SW 1271 (cell line): ENCODE measurements around the gene ENTPD7.
"Not testable (repeated sequence)": the region's sequence is repeated elsewhere in the genome, so short reads cannot be mapped to it uniquely, and the experiment has no call there.

Source experiments
- DNase-seq, 2 experiments: peaks; one replicate each; lab custom pipeline; 2025; lab: John Stamatoyannopoulos, UW

ENTPD7 gene

DNA sequence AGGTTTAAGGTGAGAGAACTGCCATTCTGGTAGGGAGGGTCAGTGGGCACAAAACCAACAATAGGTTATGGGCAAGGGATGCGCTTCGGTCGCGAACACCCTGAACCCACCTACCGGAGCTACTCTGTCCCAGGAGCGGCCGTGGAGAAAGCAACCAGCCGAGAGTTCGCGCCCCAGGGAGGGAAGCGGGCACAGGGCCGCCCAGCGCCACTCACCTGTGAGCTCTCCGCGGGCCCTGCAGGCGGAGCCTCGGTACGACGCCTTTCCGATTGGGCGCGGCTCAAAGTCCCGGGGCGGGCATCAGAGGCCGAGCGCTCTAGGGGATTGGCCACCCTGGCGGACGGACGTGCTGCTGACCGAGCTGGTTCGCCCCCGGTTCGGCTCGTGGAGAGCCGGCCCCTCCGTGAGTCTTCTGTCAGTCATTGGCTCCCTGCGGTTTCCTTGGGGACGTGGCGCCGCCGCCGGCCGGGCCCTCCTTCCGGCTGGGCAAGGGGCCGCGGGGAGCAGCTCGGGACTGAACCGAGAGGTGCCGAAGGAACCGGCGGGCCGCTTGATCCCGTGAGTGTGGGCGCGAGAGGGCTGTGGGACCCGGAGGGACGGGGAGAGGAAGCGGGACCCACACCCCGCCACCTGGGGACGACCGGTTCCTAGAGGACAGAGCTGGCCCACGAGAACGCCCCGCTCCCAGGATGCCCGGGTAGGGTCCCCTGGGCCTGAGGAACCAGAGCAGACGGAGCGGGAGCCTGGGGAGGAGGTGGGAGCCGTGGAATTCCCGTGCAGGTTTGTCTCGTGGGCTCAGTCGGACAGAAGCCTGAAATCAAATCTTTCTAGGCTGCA lies at the start of gene ENTPD7:
ENTPD7 (plus strand) TSS at position 479 of the 837 bp plus-strand sequence. CDS start 448 bp downstream, outside the sequence.
- DNase-seq = peak; percentile 55 to 83

- DNase-seq = no peak
Observed at GRCh38 chr10:99610221-99610620, 49.1 kb upstream of the ENTPD7 start.

GRCh38 chr10:99611326-99611725 lies 48.0 kb upstream of the ENTPD7 start:
- DNase-seq = no peak

GRCh38 chr10:99612167-99612831 lies 47.0 kb upstream of the ENTPD7 start:
- peak in 1 of 2 experiments; percentile 26 for DNase-seq

DNA sequence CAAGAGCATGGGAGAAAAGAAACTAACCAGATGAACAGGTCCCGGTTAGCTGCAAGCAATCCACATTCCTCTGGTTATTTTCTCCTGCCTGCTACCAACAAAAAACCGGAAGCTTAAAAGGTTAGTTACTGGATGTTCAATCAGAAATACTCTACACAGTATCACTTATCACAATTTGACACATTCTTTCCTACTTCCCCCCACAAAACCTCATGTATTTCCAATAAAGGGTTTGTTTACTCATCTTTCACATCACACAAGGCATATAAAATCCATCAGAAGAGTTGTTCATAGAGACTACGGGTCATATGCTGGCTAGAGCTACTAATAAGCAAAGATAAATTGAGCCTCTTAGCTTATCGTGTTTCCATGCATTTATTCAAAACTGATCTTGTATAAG lies 43.9 kb upstream of the ENTPD7 start:
- no peak for DNase-seq

DNA sequence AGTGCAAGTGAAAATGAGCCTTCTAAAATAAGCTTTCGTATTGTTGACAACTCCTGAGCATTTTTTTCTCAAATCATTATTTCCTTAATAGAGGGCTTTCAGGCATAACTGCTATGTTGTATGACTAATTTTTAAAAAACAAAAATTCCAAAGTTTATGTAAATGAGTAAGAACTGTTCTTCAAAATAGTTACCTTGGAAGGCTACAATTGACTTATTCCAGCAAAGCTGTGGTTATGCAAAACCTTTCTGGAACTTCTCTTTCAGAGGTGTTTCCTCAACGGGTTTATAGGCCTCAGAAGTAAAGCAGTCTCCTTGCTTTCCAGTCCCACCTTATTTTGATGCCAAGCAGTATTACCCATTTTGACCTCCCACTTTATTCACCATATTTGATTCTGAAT lies 41.6 kb upstream of the ENTPD7 start:
- DNase-seq = no peak

GRCh38 chr10:99619090-99619800 lies 40.1 kb upstream of the ENTPD7 start:
- no peak for DNase-seq

GRCh38 chr10:99619851-99620710 lies 39.2 kb upstream of the ENTPD7 start, which contains the start of gene SLC25A28:
SLC25A28 (minus strand) TSS chr10:99620439; CDS start chr10:99620335, 104 bp downstream.
- peak; percentile 87 to 97 for DNase-seq

- DNase-seq = peak; percentile 70 to 87
Observed at GRCh38 chr10:99620711-99621453, 38.4 kb upstream of the ENTPD7 start.

DNA sequence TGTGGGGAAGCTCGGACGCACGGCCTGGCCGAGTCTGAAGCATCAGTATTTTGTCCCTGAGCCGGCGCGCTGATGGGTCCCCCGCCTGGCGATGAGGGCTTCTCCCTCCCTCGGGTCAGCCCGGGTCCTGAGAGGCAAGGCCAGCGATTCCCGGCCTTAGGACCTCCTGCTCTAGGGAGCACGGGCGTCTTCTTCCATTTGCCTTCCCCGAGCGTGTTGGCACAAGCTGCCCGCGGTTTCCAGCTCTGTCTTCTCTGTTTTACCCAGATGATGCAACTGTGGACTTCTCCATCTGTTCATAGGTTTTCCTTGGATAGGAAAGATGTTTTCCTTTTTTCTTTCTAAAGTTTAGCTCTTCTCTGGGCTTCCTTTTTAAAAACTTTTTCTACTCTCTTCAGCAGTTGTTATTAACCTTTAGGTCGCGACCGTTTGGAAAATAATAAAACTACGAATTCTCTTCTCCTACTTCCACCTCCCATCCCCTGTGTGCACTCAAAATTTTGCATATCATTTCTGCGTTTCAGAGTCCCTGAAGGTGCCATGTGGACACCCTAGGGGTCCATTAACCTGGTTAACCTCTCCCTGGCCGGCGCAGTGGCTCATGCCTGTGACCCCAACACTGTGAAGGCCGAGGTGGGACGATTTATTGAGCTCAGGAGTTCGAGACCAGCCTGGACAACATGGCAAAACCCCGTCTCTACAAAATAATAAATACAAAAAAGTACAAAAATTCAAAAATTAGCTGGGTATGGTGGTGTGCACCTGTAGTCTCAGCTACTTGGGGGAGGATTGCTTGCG lies 37.7 kb upstream of the ENTPD7 start:
- DNase-seq = peak in 1 of 2 experiments; percentile 8

DNA sequence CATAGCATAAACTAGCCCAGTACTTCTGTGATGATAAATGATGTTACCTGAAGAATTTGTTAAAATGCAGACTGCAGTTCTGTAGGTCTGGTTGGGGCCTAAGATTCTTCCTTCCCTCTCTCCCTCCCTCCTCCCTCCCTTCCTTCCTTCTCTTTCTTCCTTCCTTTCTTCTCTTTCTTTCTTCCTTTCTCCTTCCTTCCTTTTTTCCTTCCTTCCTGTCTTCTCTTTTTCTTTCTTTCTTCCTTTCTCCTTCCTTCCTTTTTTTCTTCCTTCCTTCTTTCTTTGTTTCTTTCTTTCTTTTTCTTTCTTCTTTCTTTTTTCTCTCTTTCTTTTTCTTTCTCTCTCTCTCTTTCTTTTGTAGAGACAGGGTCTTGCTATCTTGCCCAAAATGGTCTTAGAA lies 35.4 kb upstream of the ENTPD7 start:
- DNase-seq = no peak

DNA sequence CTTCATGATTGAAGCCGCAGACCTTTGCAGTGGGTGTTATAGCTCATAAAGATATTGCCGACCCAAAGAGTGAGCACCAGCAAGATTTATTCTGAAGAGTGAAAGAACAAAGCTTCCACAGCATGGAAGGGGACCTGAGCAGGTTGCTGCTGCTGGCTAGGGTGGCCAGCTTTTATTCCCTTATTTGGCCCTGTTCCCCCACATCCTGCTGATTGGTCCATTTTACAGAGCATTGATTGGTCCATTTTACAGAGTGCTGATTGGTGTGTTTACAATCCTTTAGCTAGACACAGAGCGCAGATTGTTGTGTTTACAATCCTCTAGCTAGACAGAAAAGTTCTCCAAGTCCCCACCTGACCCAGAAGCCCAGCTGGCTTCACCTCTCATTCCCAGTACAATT lies 34.2 kb upstream of the ENTPD7 start:
- not testable (repeated sequence) for DNase-seq

DNA sequence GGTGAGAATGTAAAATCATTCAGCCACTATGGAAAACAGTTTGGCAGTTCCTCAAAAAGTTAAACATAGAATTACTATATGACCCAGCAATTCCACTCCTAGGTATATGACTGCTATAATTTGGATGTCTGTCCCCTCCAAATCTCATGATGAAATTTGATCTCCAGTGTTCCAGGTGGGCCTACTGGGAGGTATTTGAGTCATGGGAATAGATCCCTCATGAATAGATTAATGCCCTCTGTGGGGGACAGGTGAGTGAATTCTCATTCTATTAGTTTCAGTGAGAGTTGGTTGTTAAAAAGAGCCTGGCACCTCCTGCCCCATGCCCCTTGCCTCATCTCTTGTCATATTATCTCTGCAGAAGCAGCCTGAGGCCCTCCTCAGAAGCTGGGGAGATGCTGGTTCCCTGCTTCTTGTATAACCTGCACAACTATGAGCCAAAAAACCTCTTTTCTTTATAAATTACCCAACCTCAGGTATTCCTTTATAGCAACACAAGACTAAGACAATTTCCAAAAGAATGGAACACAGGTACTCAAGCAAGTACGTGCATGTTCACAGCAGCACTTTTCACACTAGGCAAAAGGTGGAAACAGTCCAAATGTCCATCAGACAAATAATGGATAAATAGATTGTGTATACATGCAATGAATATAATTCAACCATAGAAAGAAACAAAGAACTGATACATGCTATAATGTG lies 30.2 kb upstream of the ENTPD7 start:
- DNase-seq = no peak

DNA sequence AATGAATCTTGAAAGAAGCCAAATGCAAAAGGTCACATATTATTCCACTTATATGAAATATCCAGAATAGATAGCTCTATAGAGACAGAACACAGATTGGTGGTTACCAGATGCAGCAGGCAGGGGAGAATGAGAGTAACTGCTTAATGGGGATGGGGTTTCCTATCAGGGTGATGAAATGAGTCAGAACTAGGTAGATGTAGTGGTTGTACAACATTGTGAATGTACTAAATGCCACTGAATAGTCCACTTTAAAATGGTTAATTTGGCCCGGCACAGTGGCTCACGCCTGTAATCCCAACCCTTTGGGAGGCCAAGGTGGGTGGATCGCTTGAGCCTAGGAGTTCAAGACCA lies 29.7 kb upstream of the ENTPD7 start:
- DNase-seq = no peak

DNA sequence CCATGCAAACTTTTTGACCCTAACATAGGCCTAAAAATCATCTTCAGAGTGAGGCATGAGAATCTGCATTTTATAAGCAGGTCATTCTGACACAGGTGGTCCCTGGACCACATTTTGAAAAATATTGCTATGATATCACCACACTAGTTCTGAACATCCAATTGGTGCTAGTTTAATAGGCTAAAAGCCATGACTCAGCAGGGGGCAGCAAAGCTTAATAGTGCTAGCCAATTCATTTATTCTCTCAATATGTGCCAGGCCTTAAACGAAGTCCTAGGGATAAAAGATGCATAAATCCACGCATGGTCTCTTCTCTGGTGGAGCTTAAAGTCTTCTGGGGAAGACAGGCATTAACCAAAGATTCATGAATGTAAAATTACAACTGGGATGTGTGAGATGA lies 28.9 kb upstream of the ENTPD7 start:
- no peak for DNase-seq

DNA sequence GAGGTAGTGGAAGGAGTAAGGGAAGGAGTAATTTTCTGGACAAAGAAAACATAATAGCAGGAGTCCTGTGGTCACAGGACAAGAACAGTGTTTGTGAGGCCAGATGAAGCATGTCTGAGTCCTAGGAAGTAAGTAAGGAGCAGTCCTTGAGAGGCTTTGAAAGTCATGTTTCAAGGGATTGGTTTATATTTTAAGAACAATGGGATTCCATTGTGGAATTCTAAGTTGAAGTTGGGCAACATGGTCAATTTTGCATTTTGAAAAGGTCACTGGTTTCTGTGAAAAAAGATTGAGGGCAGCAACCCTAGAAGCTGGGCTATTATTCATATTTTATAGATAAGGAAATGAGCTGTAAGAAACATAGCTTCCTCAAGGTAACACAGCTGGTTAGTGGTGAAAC lies 28.3 kb upstream of the ENTPD7 start:
- no peak for DNase-seq

- DNase-seq = no peak
Observed at GRCh38 chr10:99631496-99631895, 27.8 kb upstream of the ENTPD7 start.

GRCh38 chr10:99633832-99634231 lies 25.5 kb upstream of the ENTPD7 start:
- DNase-seq = no peak

GRCh38 chr10:99647601-99648151 lies 11.6 kb upstream of the ENTPD7 start:
- no peak for DNase-seq
